Bronchial epithelial cell (primary cell): ENCODE measurements around the gene VTI1A. TPM values are rescaled to one million over a fixed set of nuclear protein-coding genes. Genes with fewer than 3 reads are reported as not detected.
"Not testable (repeated sequence)": the region's sequence is repeated elsewhere in the genome, so short reads cannot be mapped to it uniquely, and the experiment has no call there.

Experiments
- DNase-seq: peaks from one replicate; pipeline ENCODE4 v3.0.0-alpha.2; 2010; ENCODE audit warnings: low read depth
- FAIRE-seq: peaks from 2 replicates; lab custom pipeline; 2011; peaks lifted over from hg19 to GRCh38; lab: Jason Lieb, UNC
- H3K27me3 ChIP-seq: 2 replicates; pipeline ENCODE4 v1.5.1; 2011; ENCODE audit warnings: low read length; ENCODE audit not compliant: control insufficient read depth, insufficient read depth
- H3K36me3 ChIP-seq: 2 replicates; pipeline ENCODE4 v1.5.1; 2011; ENCODE audit warnings: low read length; ENCODE audit not compliant: control insufficient read depth, insufficient read depth
- H3K4me3 ChIP-seq: 2 replicates; pipeline ENCODE4 v1.5.1; 2011; ENCODE audit warnings: mild to moderate bottlenecking, low read depth, low read length, control low read depth
- total RNA-seq: library from RNA; depleted of rRNA; stranded (reverse); fragments of >200 nt; gene quantifications from 2 replicates; pipeline ENCODE4 v1.2.1, GENCODE V29; 2014
- TF ChIP-seq, protein P1 (sequence below): IDR thresholded peaks from 2 replicates; pipeline ENCODE4 v1.5.1; 2011; ENCODE audit warnings: mild to moderate bottlenecking, moderate library complexity, low read length, control low read depth, inconsistent platforms; ENCODE audit not compliant: insufficient read depth, severe bottlenecking

Gene VTI1A
- total RNA-seq, 1 donor from 2014 or later: 36.6 TPM

GRCh38 chr10:112858986-112859651 is 412.1 kb downstream of the VTI1A start:
- H3K36me3 ChIP-seq: no peaks in the 10 kb centered on the region
- TF ChIP-seq, protein P1, sequence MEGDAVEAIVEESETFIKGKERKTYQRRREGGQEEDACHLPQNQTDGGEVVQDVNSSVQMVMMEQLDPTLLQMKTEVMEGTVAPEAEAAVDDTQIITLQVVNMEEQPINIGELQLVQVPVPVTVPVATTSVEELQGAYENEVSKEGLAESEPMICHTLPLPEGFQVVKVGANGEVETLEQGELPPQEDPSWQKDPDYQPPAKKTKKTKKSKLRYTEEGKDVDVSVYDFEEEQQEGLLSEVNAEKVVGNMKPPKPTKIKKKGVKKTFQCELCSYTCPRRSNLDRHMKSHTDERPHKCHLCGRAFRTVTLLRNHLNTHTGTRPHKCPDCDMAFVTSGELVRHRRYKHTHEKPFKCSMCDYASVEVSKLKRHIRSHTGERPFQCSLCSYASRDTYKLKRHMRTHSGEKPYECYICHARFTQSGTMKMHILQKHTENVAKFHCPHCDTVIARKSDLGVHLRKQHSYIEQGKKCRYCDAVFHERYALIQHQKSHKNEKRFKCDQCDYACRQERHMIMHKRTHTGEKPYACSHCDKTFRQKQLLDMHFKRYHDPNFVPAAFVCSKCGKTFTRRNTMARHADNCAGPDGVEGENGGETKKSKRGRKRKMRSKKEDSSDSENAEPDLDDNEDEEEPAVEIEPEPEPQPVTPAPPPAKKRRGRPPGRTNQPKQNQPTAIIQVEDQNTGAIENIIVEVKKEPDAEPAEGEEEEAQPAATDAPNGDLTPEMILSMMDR: no peak
- no peak overlapping the region for H3K4me3 ChIP-seq
- H3K27me3 ChIP-seq: no peaks in the 10 kb centered on the region
- FAIRE-seq (no peak), DNase-seq (no peak)

GRCh38 chr10:112859793-112860192 is 412.8 kb downstream of the VTI1A start:
- no peak for FAIRE-seq
- DNase-seq: no peak
- H3K4me3 ChIP-seq: no peak overlapping the region
- H3K36me3 ChIP-seq: no peaks in the 10 kb centered on the region
- TF ChIP-seq, protein P1: no peak
- H3K27me3 ChIP-seq: no peaks in the 10 kb centered on the region

DNA sequence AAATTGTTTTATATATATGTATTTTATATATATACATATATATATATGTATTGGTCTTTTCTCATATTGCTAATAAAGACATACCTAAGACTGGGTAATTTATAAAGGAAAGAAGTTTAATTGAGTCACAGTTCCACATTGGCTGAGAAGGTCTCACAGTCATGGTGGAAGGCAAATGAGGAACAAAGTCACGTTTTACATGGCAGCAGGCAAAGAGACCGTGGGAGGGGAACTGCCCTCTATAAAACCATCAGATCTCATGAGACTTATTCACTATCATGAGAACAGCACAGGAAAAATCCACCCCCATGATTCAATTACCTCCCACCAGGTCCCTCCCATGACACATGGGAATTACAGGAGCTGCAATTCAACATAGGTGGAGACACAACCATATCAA is 416.4 kb downstream of the VTI1A start:
- not testable (repeated sequence) for FAIRE-seq, DNase-seq

More for the DNA sequence above, 416.4 kb downstream of the VTI1A start:
- not testable (repeated sequence) for H3K27me3 ChIP-seq, H3K36me3 ChIP-seq, H3K4me3 ChIP-seq

Other genes with a start within 250 kb of the VTI1A start
- not detected in 2 replicates for gene TECTB, start 163.8 kb upstream of the VTI1A start, total RNA-seq
- under 0.01 TPM in 1 of 2 replicates, not detected in the other for gene ACSL5, start 73.1 kb upstream of the VTI1A start, total RNA-seq
- 20.2 and 23.4 TPM in 2 replicates for gene ZDHHC6, start 301 bp upstream of the VTI1A start, total RNA-seq